ENCODE measurements around the gene RPS5.

DNA sequence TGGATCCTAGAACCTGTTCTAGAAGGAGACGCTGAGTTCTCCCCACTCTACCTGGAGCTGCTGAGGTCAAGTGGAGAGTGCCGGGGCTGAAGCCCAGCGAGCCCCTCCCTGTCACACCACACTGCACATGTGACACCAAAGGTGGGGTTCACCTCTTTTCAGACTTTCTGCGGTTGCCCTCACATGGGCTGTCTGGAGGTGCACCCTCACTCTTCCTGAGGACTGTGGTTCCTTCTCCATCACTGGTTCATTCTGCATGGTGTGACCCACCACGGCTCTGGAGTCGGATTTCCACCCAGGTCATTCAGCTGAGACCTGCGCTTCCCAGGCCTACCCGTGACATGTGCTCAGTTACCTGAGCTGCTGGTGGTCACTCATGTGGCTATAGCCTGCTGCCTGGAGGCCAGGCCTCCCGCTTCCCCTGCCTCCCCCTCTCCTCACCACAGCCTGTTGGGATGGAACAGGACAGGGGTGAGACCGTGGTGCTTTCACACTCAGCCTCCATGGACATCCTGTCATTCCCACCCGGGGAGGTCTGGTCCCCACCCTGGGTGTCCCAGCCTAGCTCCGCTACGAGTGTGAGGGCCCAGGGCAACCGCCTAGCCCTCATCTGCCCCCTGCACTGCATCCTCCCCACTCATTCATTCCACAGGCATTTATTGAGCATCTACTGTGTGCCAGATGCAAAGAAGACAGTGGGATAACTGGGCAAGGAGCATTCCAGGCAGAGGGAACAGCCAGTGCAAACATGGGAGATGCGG lies 33.2 kb upstream of the RPS5 start:
- TF ChIP-seq CTCF (IDR thresholded peaks at IDR 0.05; ENCODE audit: low read length) (no peak), EZH2 (IDR thresholded peaks at IDR 0.05; ENCODE audit: borderline replicate concordance, low read length) (no peak)
